Measurements from ENCODE around the gene DDX27.
A peak's percentile ranks its signal among the peaks of the same experiment; 100 is the strongest.
"Not testable (repeated sequence)": the region's sequence is repeated elsewhere in the genome, so short reads cannot be mapped to it uniquely, and the experiment has no call there.

DDX27 gene, protein sequence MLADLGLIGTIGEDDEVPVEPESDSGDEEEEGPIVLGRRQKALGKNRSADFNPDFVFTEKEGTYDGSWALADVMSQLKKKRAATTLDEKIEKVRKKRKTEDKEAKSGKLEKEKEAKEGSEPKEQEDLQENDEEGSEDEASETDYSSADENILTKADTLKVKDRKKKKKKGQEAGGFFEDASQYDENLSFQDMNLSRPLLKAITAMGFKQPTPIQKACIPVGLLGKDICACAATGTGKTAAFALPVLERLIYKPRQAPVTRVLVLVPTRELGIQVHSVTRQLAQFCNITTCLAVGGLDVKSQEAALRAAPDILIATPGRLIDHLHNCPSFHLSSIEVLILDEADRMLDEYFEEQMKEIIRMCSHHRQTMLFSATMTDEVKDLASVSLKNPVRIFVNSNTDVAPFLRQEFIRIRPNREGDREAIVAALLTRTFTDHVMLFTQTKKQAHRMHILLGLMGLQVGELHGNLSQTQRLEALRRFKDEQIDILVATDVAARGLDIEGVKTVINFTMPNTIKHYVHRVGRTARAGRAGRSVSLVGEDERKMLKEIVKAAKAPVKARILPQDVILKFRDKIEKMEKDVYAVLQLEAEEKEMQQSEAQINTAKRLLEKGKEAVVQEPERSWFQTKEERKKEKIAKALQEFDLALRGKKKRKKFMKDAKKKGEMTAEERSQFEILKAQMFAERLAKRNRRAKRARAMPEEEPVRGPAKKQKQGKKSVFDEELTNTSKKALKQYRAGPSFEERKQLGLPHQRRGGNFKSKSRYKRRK

GRCh38 chr20:49219091-49219923 is at the start of gene DDX27:
DDX27 (plus strand) TSS chr20:49219416; CDS start chr20:49219449, 33 bp downstream.
- DNase-seq (ENCODE audit: low spot score) = peak; percentile 99

GRCh38 chr20:49169547-49169946 is 49.7 kb upstream of the DDX27 start:
- no peak for DNase-seq (ENCODE audit: low spot score)

GRCh38 chr20:49170714-49171113 is 48.5 kb upstream of the DDX27 start:
- no peak for DNase-seq (ENCODE audit: low spot score)

DNA sequence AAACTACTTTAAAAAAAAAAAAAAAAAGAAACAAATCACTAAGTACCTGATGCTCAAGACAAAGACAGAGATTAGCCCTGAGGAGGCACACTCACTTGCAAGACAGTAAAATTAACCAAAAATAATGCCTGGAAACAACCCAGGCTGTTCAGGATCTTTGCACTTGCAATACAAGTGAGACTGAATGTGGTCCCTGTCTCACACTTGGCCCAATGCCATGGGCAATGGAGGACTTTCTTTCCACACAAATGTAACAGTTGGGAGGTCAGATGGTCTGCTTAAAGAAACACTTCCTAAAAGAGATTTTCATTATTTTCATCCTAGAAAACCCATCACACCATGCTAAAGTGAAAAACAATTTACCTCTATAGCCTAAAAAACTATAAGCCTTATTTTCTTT is 47.3 kb upstream of the DDX27 start:
- peak; percentile 81 for DNase-seq (ENCODE audit: low spot score)

DNA sequence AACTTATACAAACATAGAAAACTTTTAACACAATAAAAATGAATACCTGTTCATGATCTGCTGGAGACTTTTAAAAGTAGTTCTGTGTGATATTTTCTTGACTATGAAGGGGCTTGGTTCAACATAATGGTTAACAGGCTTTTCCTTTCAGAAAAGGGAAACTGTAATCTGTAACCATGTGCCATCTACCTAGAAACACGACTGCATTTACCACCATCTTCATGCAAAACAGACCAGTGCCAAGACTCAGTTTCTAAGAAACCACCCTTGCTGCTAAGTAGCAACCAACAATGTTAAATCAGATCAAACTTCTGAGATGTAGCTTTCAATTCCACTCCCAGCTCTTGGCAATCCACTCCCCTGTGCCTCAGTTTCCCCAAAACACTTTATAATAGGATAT is 46.8 kb upstream of the DDX27 start:
- no peak for DNase-seq (ENCODE audit: low spot score)

- no peak for DNase-seq (ENCODE audit: low spot score)
These were observed 45.0 kb upstream of the DDX27 start for GRCh38 chr20:49174183-49174582.

DNA sequence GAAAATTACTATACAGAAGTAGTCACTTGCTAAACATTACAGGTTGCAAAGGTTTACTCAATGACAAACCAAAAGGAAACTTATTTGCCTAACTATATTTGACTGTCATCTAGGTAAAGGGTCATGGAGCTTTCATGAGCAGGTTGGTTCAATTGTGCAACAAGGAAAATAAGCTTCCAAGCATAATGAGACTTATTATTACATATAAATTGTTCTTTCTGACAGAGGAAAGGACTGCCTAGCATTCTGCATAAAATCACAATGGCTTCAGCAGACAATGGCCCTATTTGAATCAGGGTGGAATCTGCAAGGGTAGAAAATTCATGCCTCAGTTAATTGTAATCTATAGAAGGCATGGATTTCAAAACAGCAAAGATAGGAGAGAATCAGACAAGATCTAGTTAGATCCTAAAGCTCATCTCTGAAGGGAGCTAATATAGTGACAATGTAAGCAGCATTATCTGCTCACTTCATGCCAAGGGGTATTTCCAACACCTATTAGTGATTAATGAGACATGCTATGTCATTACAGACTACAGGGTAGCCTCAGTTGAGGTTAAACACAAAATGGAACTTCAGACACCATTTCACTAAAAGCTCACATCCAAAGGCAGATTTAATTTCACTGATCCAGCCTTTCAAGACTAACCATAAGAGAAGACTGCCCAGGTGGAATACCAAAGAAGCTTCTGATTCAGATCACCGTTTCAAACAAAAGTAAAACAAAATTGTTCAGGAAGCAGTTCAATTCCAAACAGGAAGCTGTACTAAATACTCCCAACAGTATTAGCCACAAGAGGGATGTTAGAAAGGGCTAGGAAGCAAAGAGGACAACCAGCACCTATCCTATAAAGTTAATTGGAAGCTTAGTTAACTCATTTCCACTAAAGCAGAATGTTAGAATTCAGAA is 39.6 kb upstream of the DDX27 start:
- peak; percentile 65 for DNase-seq (ENCODE audit: low spot score)

DNA sequence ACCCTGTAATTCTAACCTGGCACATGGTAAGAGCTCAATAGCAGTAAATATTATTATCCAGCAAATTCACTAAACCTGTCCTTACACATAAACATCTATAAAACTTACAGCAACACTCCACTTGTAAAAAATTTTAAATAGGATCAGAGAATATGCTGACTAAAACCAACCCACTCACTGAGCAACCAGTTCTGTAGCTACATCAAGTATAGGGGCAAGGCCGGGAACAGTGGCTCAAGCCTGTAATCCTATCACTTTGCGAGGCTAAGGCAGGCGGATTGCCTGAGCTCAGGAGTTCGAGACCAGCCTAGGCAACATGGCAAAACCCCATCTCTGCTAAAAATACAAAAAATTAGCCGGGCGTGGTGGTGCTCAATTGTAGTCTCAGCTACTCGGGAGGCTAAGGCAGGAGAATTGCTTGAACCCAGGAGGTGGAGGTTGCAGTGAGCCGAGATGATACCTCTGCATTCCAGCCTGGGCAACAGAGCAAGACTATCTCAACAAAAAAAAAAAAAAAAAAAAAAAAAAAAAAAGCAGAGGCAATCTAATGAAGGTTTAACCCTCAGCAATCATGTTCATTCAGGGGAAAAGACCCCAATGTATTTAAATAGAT is 37.8 kb upstream of the DDX27 start:
- no peak for DNase-seq (ENCODE audit: low spot score)

DNA sequence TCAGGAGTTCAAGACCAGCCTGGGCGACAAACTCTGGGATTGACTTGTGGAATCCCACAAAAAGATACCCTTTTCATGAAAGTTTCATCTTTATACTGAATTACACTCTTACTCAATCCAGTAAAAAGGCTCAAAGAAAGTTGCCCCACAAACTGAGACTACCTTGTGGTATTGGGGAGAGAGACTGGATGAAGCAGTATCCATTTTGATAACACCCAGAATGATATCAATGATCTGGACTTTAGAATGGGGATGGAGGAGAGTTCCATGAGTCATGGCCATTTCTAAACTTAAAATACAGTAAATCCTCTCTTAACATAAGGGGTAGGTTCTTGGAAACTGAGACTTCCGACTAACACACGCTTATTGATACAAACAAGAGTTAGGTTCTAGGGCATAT is 35.8 kb upstream of the DDX27 start:
- DNase-seq (ENCODE audit: low spot score) = no peak

DNA sequence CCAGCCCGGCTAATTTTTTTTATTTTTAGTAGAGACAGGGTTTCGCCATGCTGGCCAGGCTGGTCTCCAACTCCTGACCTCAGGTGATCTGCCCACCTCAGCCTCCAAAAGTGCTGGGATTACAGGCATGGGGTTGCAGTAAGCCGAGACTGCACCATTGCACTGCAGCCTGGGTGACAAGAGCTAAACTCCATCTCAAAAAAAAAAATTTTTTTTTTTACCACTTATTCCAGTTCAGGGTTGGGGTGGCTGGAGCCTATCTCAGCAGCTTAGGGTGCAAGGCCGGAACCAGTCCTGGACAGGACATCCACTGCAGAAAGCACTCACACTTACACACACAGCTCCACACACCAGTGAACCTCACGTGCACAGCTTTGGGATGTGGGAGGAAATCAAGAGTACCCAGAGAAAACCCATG is 35.1 kb upstream of the DDX27 start:
- not testable (repeated sequence) for DNase-seq (ENCODE audit: low spot score)

DNA sequence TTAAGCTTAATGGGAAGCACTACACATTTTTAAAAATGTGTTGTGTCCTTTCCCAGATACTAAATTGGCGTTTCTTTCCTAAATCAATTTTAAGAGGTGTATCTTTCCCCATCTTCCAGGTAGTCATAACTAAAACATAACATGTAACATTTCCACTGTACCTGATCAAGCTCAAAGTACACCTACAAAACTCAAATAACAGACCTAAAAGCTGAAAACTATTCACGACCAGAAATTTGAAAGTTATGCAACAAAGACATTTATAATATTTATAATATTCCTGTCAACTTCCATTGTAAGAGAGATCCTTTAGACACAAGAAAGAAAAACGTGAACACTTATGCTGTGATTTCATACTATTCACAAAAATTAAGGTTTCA is 34.5 kb upstream of the DDX27 start:
- no peak for DNase-seq (ENCODE audit: low spot score)

DNA sequence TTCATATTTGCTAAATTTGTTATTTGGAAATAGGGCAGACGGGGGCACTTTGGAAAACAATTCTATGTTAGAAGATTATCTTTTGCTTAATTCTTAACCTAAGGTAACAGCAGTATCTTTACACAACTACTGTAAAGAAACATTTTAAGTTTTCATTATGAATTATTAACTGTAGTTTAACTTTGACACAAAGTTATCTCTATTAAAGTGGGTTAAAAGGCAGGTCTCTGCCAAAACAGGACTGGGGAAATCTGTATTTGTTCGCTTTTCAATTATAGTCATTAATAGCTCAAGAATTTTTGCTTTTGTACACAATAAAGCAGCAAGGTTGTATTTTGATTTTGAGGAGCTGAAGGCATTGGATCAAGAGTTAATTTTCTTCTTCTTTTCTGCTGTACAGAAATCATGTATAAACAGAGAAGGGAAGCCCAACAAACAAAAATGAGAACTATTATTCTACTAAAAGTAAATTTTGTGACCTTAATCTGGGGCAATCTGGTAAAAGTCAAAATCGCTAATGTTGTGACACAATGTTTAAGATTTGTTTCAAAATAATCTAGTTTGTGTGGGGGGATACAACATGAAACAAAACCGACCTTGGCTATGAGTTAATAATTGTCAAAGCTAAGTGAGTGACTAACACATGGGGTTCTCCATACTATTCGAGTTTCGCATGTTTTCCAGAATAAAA is 34.0 kb upstream of the DDX27 start:
- DNase-seq (ENCODE audit: low spot score) = no peak

- peak; percentile 69 for DNase-seq (ENCODE audit: low spot score)
These were observed 32.5 kb upstream of the DDX27 start for GRCh38 chr20:49186535-49187329.

DNA sequence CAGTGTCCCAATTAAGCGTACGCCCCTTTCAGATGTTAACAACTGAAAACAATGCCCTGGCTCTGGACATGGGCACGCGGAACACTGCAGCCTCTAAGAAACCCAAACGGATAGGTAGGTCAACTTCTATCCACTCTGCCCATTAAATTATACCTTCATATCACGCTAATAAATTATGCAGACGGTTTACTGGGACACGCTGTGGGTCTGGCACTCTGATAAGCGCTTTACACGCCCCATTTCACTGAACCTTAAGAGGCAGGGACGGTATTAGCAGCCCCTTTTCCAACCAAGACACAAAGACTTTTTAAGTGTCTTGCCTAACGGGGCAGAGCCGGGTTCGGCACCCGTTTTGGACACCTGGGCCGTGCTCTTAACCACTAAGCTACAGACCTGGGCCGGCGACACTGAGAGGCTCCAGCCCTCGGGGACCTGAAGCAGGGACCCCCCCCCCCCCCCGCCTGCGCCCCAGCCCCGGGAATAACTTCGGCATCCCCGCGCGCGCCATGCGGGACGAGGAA is 31.8 kb upstream of the DDX27 start:
- no peak for DNase-seq (ENCODE audit: low spot score)

DNA sequence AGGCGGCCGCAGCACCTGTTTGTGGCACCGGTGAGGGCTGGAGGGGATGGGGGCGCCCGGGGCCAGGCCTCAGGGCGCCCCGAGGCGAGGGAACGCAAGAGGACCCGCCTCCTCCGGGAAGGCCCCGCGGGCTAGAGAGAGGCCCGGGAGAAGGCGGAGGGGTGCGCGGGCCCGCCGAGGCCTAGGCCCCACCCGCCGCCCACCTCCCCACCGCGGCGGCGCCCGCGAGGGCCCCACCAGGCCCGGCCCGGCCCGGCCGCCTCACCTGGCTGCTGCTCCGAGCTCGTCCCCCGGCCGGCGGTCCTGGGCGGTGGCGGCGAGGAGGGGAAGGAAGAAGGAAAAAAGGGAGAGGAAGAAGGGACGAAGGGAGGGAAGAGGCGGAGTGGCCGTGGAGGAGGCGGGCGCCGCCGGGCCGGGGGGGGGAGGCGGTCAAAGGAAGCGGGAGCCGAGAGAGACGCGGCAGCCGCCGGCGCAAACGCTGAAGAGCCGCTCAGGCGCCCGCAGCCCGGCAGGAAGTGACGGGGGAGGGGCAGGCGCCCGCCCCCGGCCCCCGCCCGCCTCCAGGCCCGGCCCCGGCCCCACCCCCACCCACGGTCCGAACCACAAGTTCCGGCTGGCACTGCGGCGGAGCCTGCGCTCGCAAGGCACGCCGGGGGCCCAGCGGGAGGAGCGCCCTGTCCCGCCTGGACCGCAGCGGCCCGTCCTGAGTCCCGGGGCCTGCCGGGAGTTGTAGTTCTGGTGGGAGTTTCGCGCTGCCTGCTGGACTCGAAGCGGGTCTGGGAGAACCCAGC is 31.2 kb upstream of the DDX27 start, which contains the start of gene STAU1:
Gene STAU1 (minus strand): TSS at position 484 of the 791 bp plus-strand sequence. CDS start 22,133 bp downstream, outside the sequence.
- peak; percentile 93 for DNase-seq (ENCODE audit: low spot score)

GRCh38 chr20:49192944-49193518 is 26.2 kb upstream of the DDX27 start:
- DNase-seq (ENCODE audit: low spot score) = not testable (repeated sequence)

GRCh38 chr20:49199729-49200293 is 19.4 kb upstream of the DDX27 start:
- no peak for DNase-seq (ENCODE audit: low spot score)

All from pons (tissue), 1 donor.